OCI-LY7 (cell line): ENCODE data around the gene TM4SF4. TPM values are rescaled to one million over a fixed set of nuclear protein-coding genes. Genes with fewer than 3 reads are reported as not detected.

Experiments
- BruUV-seq: library from RNA; stranded (reverse); fragments of 400-500 nt; replicated peaks from 2 replicates; lab custom pipeline; 2021; lab: Mats Ljungman, UMichigan
- CTCF ChIA-PET: fragments of 300-600 bp; sonication (Branson Sonifier 250); formaldehyde crosslinking; loops from one replicate; lab custom pipeline; 2022; ENCODE audit warnings: antibody characterized with exemption; ENCODE audit not compliant: unreplicated experiment; lab: Charles Lee
- POLR2A ChIA-PET: fragments of 300-600 bp; sonication (Branson Sonifier 250); formaldehyde crosslinking; loops from one replicate; lab custom pipeline; 2022; ENCODE audit warnings: antibody characterized with exemption; lab: Charles Lee
- DNase-seq: peaks from one replicate; pipeline ENCODE4 v3.0.0-alpha.2; 2015; ENCODE audit warnings: low spot score
- H2AFZ ChIP-seq: fragments of 200-600 bp; sonication (generic), shearing (Covaris generic); 2 replicates; pipeline ENCODE4 v1.6.1; 2014; ENCODE audit warnings: mild to moderate bottlenecking, antibody characterized with exemption, low read length, moderate library complexity
- H3K27ac ChIP-seq: fragments of 200-600 bp; sonication (generic); 2 replicates; pipeline ENCODE4 v1.5.1; 2014; ENCODE audit warnings: mixed run types, low read depth, mild to moderate bottlenecking, moderate library complexity, low read length, inconsistent platforms; ENCODE audit not compliant: poor library complexity, severe bottlenecking
- H3K36me3 ChIP-seq: fragments of 200-600 bp; sonication (generic); 2 replicates; pipeline ENCODE4 v1.6.1; 2014; ENCODE audit warnings: mild to moderate bottlenecking, antibody characterized with exemption, low read length, moderate library complexity, mixed read lengths; ENCODE audit not compliant: insufficient read depth
- H3K4me1 ChIP-seq: fragments of 200-600 bp; sonication (generic); 2 replicates; pipeline ENCODE4 v1.5.1; 2014; ENCODE audit warnings: mild to moderate bottlenecking, low read length; ENCODE audit not compliant: insufficient read depth, poor library complexity, severe bottlenecking
- H3K4me2 ChIP-seq: fragments of 200-600 bp; sonication (generic); 2 replicates; pipeline ENCODE4 v1.6.1; 2014; ENCODE audit warnings: mild to moderate bottlenecking, low read length
- H3K4me3 ChIP-seq: fragments of 200-600 bp; sonication (generic); 2 replicates; pipeline ENCODE4 v1.5.1; 2014; ENCODE audit warnings: mild to moderate bottlenecking, low read depth, low read length; ENCODE audit not compliant: poor library complexity, severe bottlenecking
- H3K79me2 ChIP-seq: fragments of 200-600 bp; sonication (generic); 2 replicates; pipeline ENCODE4 v1.6.1; 2016; ENCODE audit warnings: low read depth, mild to moderate bottlenecking, low read length, moderate library complexity, mixed read lengths; ENCODE audit not compliant: insufficient read depth
- H3K9me2 ChIP-seq: fragments of 200-600 bp; sonication (generic); 2 replicates; pipeline ENCODE4 v1.6.1; 2016; ENCODE audit warnings: mild to moderate bottlenecking, low read length, mixed read lengths; ENCODE audit not compliant: insufficient read depth
- H3K9me3 ChIP-seq: fragments of 200-600 bp; sonication (generic); 2 replicates; pipeline ENCODE4 v1.6.1; 2014; ENCODE audit warnings: mild to moderate bottlenecking, mixed run types, low read length, mixed read lengths
- H4K20me1 ChIP-seq: fragments of 200-600 bp; sonication (generic); 2 replicates; pipeline ENCODE4 v1.6.1; 2014; ENCODE audit warnings: mild to moderate bottlenecking, antibody characterized with exemption, low read length, moderate library complexity, mixed read lengths; ENCODE audit not compliant: insufficient read depth
- EZH2phosphoT487 ChIP-seq: fragments of 200-600 bp; sonication (generic); IDR thresholded peaks from 2 replicates; pipeline ENCODE4 v1.6.1; 2018; ENCODE audit warnings: low read depth, borderline replicate concordance, mild to moderate bottlenecking, mixed run types, antibody characterized with exemption, low read length, moderate library complexity, mixed read lengths
- intact Hi-C: fragments of 100-400 bp; cut with micrococcal nuclease; formaldehyde crosslinking; loops from one replicate; pipeline ENCODE4 v1.10.0; 2022; ENCODE audit not compliant: unreplicated experiment
- total RNA-seq, 2 experiments: library from RNA; depleted of rRNA in 1 of 2; stranded (reverse); fragments of >200 nt in 1 of 2; shearing (Covaris generic) in 1 of 2; gene quantifications; 2 replicates each; pipeline ENCODE4 v1.2.3, GENCODE V29; 2014 to 2022
- TF ChIP-seq, protein P1 (sequence below): fragments of 200-600 bp; sonication (generic); conservative IDR thresholded peaks from 2 replicates; pipeline ENCODE4 v1.5.1; 2014; ENCODE audit warnings: mild to moderate bottlenecking, antibody characterized with exemption, low read length, moderate library complexity, mixed read lengths

TM4SF4 gene
- total RNA-seq, 2 experiments from 2014 or later: not detected

GRCh38 chr3:149465351-149465883 is 9.1 kb upstream of the TM4SF4 start:
- TF ChIP-seq EZH2phosphoT487: no peak
- TF ChIP-seq, protein P1, sequence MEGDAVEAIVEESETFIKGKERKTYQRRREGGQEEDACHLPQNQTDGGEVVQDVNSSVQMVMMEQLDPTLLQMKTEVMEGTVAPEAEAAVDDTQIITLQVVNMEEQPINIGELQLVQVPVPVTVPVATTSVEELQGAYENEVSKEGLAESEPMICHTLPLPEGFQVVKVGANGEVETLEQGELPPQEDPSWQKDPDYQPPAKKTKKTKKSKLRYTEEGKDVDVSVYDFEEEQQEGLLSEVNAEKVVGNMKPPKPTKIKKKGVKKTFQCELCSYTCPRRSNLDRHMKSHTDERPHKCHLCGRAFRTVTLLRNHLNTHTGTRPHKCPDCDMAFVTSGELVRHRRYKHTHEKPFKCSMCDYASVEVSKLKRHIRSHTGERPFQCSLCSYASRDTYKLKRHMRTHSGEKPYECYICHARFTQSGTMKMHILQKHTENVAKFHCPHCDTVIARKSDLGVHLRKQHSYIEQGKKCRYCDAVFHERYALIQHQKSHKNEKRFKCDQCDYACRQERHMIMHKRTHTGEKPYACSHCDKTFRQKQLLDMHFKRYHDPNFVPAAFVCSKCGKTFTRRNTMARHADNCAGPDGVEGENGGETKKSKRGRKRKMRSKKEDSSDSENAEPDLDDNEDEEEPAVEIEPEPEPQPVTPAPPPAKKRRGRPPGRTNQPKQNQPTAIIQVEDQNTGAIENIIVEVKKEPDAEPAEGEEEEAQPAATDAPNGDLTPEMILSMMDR: no peak
- CTCF ChIA-PET: no interaction called here
- intact Hi-C loops: no loop called here

GRCh38 chr3:149466192-149466591 is 8.3 kb upstream of the TM4SF4 start:
- no peaks in the 10 kb centered on the region for H3K9me2 ChIP-seq
- POLR2A ChIA-PET: interaction anchor here (0.7 kb wide), 1 partner anchor 58 kb away, joined by 3 read pairs; no protein-coding TSS in a partner anchor
- H2AFZ ChIP-seq: no peak overlapping the region
- H3K36me3 ChIP-seq: no peaks in the 10 kb centered on the region
- TF ChIP-seq EZH2phosphoT487: no peak
- TF ChIP-seq, protein P1: no peak
- no peak overlapping the region for H3K4me3 ChIP-seq
- H4K20me1 ChIP-seq: no peaks in the 10 kb centered on the region
- intact Hi-C loops: no loop called here
- DNase-seq: no peak
- H3K4me2 ChIP-seq: no peak overlapping the region
- H3K27ac ChIP-seq: no peak overlapping the region
- CTCF ChIA-PET: no interaction called here
- BruUV-seq: no TSS peak
- H3K9me3 ChIP-seq: no peaks in the 10 kb centered on the region
- no peaks in the 10 kb centered on the region for H3K79me2 ChIP-seq
- no peaks in the 10 kb centered on the region for H3K4me1 ChIP-seq

More at GRCh38 chr3:149465351-149465883, 9.1 kb upstream of the TM4SF4 start:
- Histone ChIP-seq H3K27ac (no peak overlapping the region), H4K20me1 (no peaks in the 10 kb centered on the region), H3K9me2 (no peaks in the 10 kb centered on the region), H2AFZ (no peak overlapping the region), H3K9me3 (no peaks in the 10 kb centered on the region), H3K4me3 (no peak overlapping the region), H3K36me3 (no peaks in the 10 kb centered on the region), H3K79me2 (no peaks in the 10 kb centered on the region), H3K4me1 (no peaks in the 10 kb centered on the region), H3K4me2 (no peak overlapping the region)
- POLR2A ChIA-PET: no interaction called here
- no peak for DNase-seq
- no TSS peak for BruUV-seq

DNA sequence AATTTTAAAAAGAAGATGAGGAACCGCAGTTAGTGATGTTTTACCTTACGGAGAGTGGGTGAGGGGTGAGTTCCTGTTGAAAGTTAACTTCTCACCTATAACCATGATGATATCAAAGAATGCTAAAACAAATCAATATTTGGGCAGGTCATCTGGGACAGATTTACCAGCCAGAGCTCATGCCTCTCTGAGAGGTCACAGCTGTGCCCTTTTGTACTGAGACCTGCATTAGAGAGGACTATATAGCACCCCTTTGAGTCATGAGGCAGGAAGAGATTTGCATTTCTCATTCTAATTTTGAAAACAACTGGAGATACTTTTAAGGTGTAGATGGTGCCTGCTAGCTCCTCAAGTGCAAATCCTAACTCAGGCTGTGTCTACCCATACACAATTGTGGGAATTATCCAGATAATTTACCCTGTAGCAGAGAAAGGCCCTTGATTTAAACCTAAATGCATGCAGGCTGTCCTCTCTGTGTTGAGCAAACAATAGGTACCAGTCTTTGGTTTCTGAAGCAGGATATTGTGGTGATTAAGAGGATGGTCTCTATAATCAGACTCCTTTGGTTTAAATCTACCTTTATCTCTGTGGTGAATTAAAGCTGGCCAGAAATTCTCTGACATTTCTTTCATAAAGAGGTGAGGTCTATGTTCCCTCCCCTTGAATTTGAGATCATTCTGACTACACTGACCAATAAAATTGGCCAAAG is 5.8 kb upstream of the TM4SF4 start:
- Histone ChIP-seq H4K20me1 (no peaks in the 10 kb centered on the region), H3K27ac (no peak overlapping the region), H3K4me3 (no peak overlapping the region), H3K4me2 (no peak overlapping the region), H2AFZ (no peak overlapping the region), H3K9me3 (no peaks in the 10 kb centered on the region), H3K9me2 (no peaks in the 10 kb centered on the region), H3K4me1 (no peaks in the 10 kb centered on the region), H3K79me2 (no peaks in the 10 kb centered on the region), H3K36me3 (no peaks in the 10 kb centered on the region)
- ChIA-PET CTCF (no interaction called here), POLR2A (no interaction called here)
- DNase-seq: no peak
- no peak for TF ChIP-seq EZH2phosphoT487
- TF ChIP-seq, protein P1: no peak
- intact Hi-C loops: no loop called here
- BruUV-seq: no TSS peak
